Kidney epithelial cell (primary cell): Measurements from ENCODE around the gene MT1M. TPM values are rescaled to one million over a fixed set of nuclear protein-coding genes. Genes with fewer than 3 reads are reported as not detected.
"Not testable (repeated sequence)": the region's sequence is repeated elsewhere in the genome, so short reads cannot be mapped to it uniquely, and the experiment has no call there.

Experiments
- DNase-seq: peaks from one replicate; pipeline ENCODE4 v3.0.0-alpha.2; 2010; ENCODE audit warnings: low read depth
- H3K27me3 ChIP-seq: 2 replicates; pipeline ENCODE4 v1.6.0; 2011; ENCODE audit warnings: low read length; ENCODE audit not compliant: control insufficient read depth, insufficient read depth
- H3K36me3 ChIP-seq: 2 replicates; pipeline ENCODE4 v1.5.1; 2011; ENCODE audit warnings: low read length; ENCODE audit not compliant: control insufficient read depth, insufficient read depth
- H3K4me3 ChIP-seq: 2 replicates; pipeline ENCODE4 v1.5.1; 2011; ENCODE audit warnings: low read depth, mild to moderate bottlenecking, control low read depth, low read length
- total RNA-seq: library from RNA; depleted of rRNA; stranded (reverse); fragments of >200 nt; gene quantifications from 2 replicates; pipeline ENCODE4 v1.2.3, GENCODE V29; 2015
- TF ChIP-seq, protein P1 (sequence below): IDR thresholded peaks from 2 replicates; pipeline ENCODE4 v1.5.1; 2011; ENCODE audit warnings: mild to moderate bottlenecking, moderate library complexity, low read length, control low read depth, inconsistent platforms; ENCODE audit not compliant: insufficient read depth, poor library complexity, severe bottlenecking

Gene MT1M
- total RNA-seq, 1 donor from 2014 or later = 1.9 TPM

DNA sequence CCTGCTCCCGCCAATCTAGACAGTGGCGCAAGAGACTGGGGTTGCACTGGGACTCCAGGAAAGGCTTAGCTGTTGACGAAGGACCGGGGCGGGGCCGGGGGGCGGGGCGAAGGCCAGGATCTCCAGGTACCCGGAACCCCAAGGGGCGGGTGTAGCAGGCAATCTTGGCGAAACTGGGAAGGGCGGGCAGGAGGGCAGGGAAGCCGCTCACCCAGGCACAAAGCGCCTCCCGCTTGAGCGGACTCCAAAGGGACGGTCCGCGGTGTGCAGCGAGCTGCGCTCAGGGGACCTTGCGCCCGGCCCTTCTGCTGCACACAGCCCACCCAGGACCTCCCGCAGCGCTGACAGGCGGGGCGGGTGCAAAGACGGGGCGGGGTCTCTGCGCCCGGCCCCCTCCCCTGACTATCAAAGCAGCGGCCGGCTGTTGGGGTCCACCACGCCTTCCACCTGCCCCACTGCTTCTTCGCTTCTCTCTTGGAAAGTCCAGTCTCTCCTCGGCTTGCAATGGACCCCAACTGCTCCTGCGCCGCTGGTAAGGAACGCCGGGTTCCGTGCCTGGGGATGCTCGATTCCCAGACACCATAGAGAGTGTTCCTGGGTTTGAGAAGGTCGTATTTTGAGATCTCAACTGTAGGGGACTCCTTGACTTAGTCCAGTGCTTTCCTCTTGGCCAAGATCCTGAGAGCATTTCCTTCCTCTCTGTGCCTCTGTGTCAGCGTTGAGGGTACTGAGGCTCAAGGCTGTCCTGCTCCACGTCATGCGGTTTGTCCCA is 25.3 kb downstream of the MT1M start, which contains the start of gene MT1F:
MT1F (plus strand) TSS at position 405 of the 772 bp plus-strand sequence; CDS start at position 505, 100 bp downstream.
- peaks cover 7% of the 10 kb centered on the region for H3K27me3 ChIP-seq
- DNase-seq = peak; percentile 18
- H3K4me3 ChIP-seq = peak within 1 kb of the TSS; percentile 63
- no peaks in the 10 kb centered on the region for H3K36me3 ChIP-seq
- TF ChIP-seq, protein P1, sequence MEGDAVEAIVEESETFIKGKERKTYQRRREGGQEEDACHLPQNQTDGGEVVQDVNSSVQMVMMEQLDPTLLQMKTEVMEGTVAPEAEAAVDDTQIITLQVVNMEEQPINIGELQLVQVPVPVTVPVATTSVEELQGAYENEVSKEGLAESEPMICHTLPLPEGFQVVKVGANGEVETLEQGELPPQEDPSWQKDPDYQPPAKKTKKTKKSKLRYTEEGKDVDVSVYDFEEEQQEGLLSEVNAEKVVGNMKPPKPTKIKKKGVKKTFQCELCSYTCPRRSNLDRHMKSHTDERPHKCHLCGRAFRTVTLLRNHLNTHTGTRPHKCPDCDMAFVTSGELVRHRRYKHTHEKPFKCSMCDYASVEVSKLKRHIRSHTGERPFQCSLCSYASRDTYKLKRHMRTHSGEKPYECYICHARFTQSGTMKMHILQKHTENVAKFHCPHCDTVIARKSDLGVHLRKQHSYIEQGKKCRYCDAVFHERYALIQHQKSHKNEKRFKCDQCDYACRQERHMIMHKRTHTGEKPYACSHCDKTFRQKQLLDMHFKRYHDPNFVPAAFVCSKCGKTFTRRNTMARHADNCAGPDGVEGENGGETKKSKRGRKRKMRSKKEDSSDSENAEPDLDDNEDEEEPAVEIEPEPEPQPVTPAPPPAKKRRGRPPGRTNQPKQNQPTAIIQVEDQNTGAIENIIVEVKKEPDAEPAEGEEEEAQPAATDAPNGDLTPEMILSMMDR = no peak

- Histone ChIP-seq H3K4me3 (peak overlapping the region; percentile 63), H3K36me3 (no peaks in the 10 kb centered on the region), H3K27me3 (peaks cover 12% of the 10 kb centered on the region)
- DNase-seq = no peak
- TF ChIP-seq, protein P1 = no peak
Observed at GRCh38 chr16:56658327-56658875, 25.9 kb downstream of the MT1M start.

- no peak for DNase-seq
- Histone ChIP-seq H3K36me3 (no peaks in the 10 kb centered on the region), H3K4me3 (peak overlapping the region; percentile 22), H3K27me3 (peaks cover 28% of the 10 kb centered on the region)
- TF ChIP-seq, protein P1 = no peak
Observed at GRCh38 chr16:56662357-56663354, 30.2 kb downstream of the MT1M start.

- TF ChIP-seq, protein P1 = no peak
- no peak for DNase-seq
- peaks cover 46% of the 10 kb centered on the region for H3K27me3 ChIP-seq
- H3K36me3 ChIP-seq = no peaks in the 10 kb centered on the region
- H3K4me3 ChIP-seq = no peak overlapping the region
Observed at GRCh38 chr16:56664506-56664905, 32.0 kb downstream of the MT1M start.

DNA sequence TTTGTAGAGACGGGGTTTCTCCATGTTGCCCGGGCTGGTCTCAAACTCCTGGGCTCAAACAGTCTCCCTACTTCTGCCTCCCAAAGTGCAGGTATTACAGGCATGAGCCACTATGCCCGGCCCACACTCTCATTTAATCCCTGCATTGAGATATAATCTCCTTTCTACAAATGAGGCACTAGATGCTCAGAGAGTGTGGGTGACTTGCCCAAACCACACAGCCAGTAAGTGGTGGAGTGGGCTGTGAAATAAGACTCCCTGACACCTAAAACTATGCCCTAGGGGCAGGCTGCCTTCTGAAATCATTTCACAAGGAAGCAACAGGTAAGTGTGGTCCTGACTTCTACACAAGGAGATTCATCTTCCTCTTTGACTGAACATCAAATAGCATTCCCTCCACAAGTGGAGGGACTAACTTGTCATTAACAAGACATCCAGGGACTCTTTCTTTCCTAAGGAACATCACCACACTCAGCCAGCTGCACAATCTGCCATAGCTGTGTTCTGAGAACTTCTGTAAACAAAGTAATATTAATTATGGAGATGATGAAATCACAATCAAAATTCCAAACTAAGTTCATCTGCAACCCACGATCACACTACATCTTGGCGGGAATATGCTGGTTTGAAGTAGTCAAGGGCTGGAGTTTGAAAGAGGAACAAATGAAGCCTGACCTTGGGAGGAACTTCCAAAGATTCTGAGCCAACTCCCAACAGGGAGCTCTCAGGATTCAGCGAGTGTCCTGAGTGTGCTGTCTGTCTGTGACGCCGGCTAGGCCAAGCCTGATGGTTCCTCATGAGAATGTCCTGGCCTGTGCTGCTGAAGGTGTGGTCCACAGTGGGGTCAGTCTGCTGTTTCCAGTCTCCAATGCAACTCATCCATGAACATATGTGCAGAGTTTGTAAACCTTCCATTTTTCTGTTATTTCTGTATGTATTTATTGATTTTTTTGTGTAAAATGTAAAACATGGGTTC is 33.1 kb downstream of the MT1M start:
- not testable (repeated sequence) for DNase-seq, H3K36me3 ChIP-seq, H3K4me3 ChIP-seq
- H3K27me3 ChIP-seq = peaks cover 57% of the 10 kb centered on the region
